ENCODE measurements around the gene CYP3A5.

- TF ChIP-seq, protein P1, sequence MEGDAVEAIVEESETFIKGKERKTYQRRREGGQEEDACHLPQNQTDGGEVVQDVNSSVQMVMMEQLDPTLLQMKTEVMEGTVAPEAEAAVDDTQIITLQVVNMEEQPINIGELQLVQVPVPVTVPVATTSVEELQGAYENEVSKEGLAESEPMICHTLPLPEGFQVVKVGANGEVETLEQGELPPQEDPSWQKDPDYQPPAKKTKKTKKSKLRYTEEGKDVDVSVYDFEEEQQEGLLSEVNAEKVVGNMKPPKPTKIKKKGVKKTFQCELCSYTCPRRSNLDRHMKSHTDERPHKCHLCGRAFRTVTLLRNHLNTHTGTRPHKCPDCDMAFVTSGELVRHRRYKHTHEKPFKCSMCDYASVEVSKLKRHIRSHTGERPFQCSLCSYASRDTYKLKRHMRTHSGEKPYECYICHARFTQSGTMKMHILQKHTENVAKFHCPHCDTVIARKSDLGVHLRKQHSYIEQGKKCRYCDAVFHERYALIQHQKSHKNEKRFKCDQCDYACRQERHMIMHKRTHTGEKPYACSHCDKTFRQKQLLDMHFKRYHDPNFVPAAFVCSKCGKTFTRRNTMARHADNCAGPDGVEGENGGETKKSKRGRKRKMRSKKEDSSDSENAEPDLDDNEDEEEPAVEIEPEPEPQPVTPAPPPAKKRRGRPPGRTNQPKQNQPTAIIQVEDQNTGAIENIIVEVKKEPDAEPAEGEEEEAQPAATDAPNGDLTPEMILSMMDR (IDR thresholded peaks at IDR 0.05): no peak
- no peak for TF ChIP-seq POLR2A (IDR thresholded peaks at IDR 0.05)
- TF ChIP-seq POLR2AphosphoS5 (IDR thresholded peaks at IDR 0.05): no peak
Measured at GRCh38 chr7:99628471-99629465, 51.0 kb downstream of the CYP3A5 start.
